ENCODE data around the gene CHST12. TPM values are rescaled to one million over a fixed set of nuclear protein-coding genes. Genes with fewer than 3 reads are reported as not detected.
"Not testable (repeated sequence)": the region's sequence is repeated elsewhere in the genome, so short reads cannot be mapped to it uniquely, and the experiment has no call there.

The CHST12 gene
- total and polyA plus RNA-seq, 2 donors (not counting 1 experiment from before 2014, with no cell fraction given): 25.4 to 27.1 TPM

DNA sequence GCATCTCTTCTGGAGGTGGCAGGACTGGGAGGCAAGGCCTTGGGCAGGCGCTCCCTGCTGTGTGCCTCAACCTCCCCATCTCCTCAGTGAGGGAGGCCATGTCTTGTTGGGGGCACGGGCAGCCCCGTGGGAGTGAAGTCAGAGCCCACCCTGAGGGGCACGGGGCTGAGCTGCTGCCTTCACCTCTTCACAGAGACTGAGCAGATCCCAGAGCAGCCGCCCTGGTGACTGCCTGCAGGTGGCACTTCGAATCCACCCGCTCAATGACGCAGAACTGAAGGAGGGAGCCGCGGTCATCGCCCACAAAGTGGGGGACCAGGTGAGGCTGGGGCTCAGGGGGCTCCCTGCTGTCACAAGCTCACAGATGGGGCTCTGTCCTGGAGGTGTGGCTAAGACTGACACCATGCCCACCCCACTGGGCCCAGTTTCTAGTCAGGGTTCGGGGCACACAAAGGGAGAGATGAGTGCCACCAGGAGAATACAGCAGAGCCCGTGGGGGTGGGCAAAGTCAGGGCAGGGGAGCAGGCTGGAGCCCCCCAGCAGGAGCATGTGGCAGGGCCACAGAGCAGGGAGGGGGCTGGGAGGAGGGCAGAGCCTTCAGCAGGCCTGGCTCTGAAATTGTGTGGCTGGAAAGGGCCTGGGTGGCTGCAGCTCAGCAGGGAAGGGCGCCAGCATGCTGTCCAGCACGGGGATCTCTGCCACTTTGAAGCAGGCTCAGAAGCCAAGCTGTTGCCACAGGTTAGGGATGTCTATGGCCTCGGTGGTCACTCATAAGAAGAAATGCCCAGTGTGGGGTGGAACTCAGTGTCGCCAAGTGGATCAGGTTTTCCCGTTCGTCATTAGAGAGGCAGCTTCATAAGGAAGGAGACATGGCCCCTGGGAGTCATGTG, 18.8 kb upstream of the CHST12 start:
- no peak overlapping the region for H3K9ac ChIP-seq (ENCODE audit: low read length)
- Mint-ChIP-seq H3K27me3 (no peaks in the 10 kb centered on the region), H3K9me3 (ENCODE audit: insufficient read depth) (no peaks in the 10 kb centered on the region), H3K4me3 (no peak overlapping the region), H3K4me1 (no peaks in the 10 kb centered on the region), H3K27ac (no peak overlapping the region)
- H3K36me3 ChIP-seq (replicated peaks in 1 of 2; ENCODE audit: control extremely low read depth in 1 of 2, control insufficient read depth in 1 of 2, extremely low read depth in 1 of 2, insufficient read depth in 2 of 2, low read length in 1 of 2): peaks cover 0 to 30% of the 10 kb centered on the region in 2 experiments
- H3K27ac ChIP-seq (ENCODE audit: low read length in 2 of 2): no peak overlapping the region
- no peaks in the 10 kb centered on the region for H3K4me1 ChIP-seq (ENCODE audit: control insufficient read depth in 2 of 2, insufficient read depth in 2 of 2, low read length in 2 of 2)
- no peaks in the 10 kb centered on the region for H3K79me2 ChIP-seq (ENCODE audit: control insufficient read depth, insufficient read depth, low read length)
- ATAC-seq (ENCODE audit: low read depth) (no peak), DNase-seq (no peak)
- ChIA-PET POLR2A (no interaction called here), CTCF (no interaction called here)
- 76% methylated on average over 18 of the region's 19 CpGs for WGBS (ENCODE audit: insufficient coverage)
- H3K9me3 ChIP-seq (ENCODE audit: control extremely low read depth in 1 of 3, control insufficient read depth in 2 of 3, insufficient read depth in 1 of 3, low read length in 2 of 3): no peaks in the 10 kb centered on the region
- H2AFZ ChIP-seq (ENCODE audit: insufficient read depth, low read depth, low read length, poor library complexity, severe bottlenecking): no peak overlapping the region
- intact Hi-C loops (cut with micrococcal nuclease): no loop called here
- H3K27me3 ChIP-seq (replicated peaks in 1 of 4; ENCODE audit: control extremely low read depth in 1 of 4, control insufficient read depth in 3 of 4, insufficient read depth in 4 of 4, low read length in 3 of 4): no peaks in the 10 kb centered on the region
- TF ChIP-seq EZH2 (IDR thresholded peaks at IDR 0.05; ENCODE audit: borderline replicate concordance, insufficient read depth, low read depth, low read length, poor library complexity, severe bottlenecking): no peak
- TF ChIP-seq, protein P1, sequence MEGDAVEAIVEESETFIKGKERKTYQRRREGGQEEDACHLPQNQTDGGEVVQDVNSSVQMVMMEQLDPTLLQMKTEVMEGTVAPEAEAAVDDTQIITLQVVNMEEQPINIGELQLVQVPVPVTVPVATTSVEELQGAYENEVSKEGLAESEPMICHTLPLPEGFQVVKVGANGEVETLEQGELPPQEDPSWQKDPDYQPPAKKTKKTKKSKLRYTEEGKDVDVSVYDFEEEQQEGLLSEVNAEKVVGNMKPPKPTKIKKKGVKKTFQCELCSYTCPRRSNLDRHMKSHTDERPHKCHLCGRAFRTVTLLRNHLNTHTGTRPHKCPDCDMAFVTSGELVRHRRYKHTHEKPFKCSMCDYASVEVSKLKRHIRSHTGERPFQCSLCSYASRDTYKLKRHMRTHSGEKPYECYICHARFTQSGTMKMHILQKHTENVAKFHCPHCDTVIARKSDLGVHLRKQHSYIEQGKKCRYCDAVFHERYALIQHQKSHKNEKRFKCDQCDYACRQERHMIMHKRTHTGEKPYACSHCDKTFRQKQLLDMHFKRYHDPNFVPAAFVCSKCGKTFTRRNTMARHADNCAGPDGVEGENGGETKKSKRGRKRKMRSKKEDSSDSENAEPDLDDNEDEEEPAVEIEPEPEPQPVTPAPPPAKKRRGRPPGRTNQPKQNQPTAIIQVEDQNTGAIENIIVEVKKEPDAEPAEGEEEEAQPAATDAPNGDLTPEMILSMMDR (IDR thresholded peaks at IDR 0.05): no peak
- H3K4me2 ChIP-seq (replicated peaks; ENCODE audit: low read depth, low read length, poor library complexity, severe bottlenecking): no peak overlapping the region
- H3K4me3 ChIP-seq (ENCODE audit: control extremely low read depth in 1 of 5, extremely low read depth in 1 of 5, insufficient read depth in 1 of 5, low read depth in 2 of 5, low read length in 4 of 5): no peak overlapping the region
- peaks cover 9% of the 10 kb centered on the region for H4K20me1 ChIP-seq (ENCODE audit: control insufficient read depth, insufficient read depth, low read length, poor library complexity, severe bottlenecking)

DNA sequence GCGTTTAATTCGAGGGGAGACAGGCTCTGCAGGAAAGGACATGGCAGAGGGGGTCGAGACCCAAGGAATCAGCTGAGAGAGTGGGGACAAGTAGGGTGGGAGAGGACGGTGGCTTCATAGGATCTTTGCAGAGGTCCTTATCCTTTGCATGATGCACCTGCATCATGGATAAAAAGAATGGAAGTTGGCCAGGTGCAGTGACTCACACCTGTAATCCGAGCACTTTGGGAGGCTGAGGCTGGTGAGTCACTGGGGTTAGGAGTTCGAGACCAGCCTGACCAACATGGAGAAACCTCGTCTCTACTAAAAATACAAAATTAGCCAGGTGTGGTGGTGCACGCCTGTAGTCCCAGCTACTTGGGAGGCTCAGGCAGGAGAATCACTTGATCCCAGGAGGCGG, 17.3 kb upstream of the CHST12 start:
- POLR2A ChIA-PET; H4K20me1 ChIP-seq (ENCODE audit: control insufficient read depth, insufficient read depth, low read length, poor library complexity, severe bottlenecking); H3K27me3 Mint-ChIP-seq; H3K27ac Mint-ChIP-seq; intact Hi-C loops (cut with micrococcal nuclease); H3K4me2 ChIP-seq (replicated peaks; ENCODE audit: low read depth, low read length, poor library complexity, severe bottlenecking); H3K4me3 ChIP-seq (ENCODE audit: control extremely low read depth in 1 of 5, extremely low read depth in 1 of 5, insufficient read depth in 1 of 5, low read depth in 2 of 5, low read length in 4 of 5); H3K4me1 Mint-ChIP-seq; H3K9me3 Mint-ChIP-seq (ENCODE audit: insufficient read depth); H3K4me1 ChIP-seq (ENCODE audit: control insufficient read depth in 2 of 2, insufficient read depth in 2 of 2, low read length in 2 of 2); DNase-seq; H3K9me3 ChIP-seq (ENCODE audit: control extremely low read depth in 1 of 3, control insufficient read depth in 2 of 3, insufficient read depth in 1 of 3, low read length in 2 of 3); H3K79me2 ChIP-seq (ENCODE audit: control insufficient read depth, insufficient read depth, low read length); H2AFZ ChIP-seq (ENCODE audit: insufficient read depth, low read depth, low read length, poor library complexity, severe bottlenecking); ATAC-seq (ENCODE audit: low read depth); H3K27ac ChIP-seq (ENCODE audit: low read length in 2 of 2); CTCF ChIA-PET; H3K27me3 ChIP-seq (replicated peaks in 1 of 4; ENCODE audit: control extremely low read depth in 1 of 4, control insufficient read depth in 3 of 4, insufficient read depth in 4 of 4, low read length in 3 of 4); H3K4me3 Mint-ChIP-seq; H3K9ac ChIP-seq (ENCODE audit: low read length): not testable (repeated sequence)
- peaks cover 0 to 15% of the 10 kb centered on the region in 2 experiments for H3K36me3 ChIP-seq (replicated peaks in 1 of 2; ENCODE audit: control extremely low read depth in 1 of 2, control insufficient read depth in 1 of 2, extremely low read depth in 1 of 2, insufficient read depth in 2 of 2, low read length in 1 of 2)
- WGBS (ENCODE audit: insufficient coverage): 95% methylated on average over 7 of the region's 9 CpGs
